ENCODE results near the gene RELT.

- TF ChIP-seq CTCF (IDR thresholded peaks at IDR 0.05): no peak
- no peak for TF ChIP-seq POLR2A (IDR thresholded peaks at IDR 0.05)
- TF ChIP-seq EP300 (IDR thresholded peaks at IDR 0.05): no peak
Measured at GRCh38 chr11:73389134-73389525, 12.9 kb downstream of the RELT start.

Measured in ovary (tissue), 3 donors.